K562 (cell line): ENCODE results near the gene IMMP2L. TPM values are rescaled to one million over a fixed set of nuclear protein-coding genes. Genes with fewer than 3 reads are reported as not detected.

Experiments
- ATAC-seq: fragments of 200-7000 bp; cut with Tn5 transposase; 3 replicates; pipeline ENCODE4 v1.9.1; 2020; ENCODE audit warnings: moderate library complexity
- BruUV-seq: library from RNA; stranded (reverse); fragments of 400-500 nt; replicated peaks from 2 replicates; lab custom pipeline; 2021; lab: Mats Ljungman, UMichigan
- CTCF ChIA-PET: fragments of 300-600 bp; formaldehyde crosslinking; extraction: SDS; loops from one replicate; lab custom pipeline; 2021; ENCODE audit warnings: low intra/inter-chr PET ratio; lab: Yijun Ruan, JAX
- POLR2A ChIA-PET: fragments of 300-600, 350-650 bp; sonication (Branson Sonifier 250); formaldehyde crosslinking; extraction: SDS; loops from one replicate; lab custom pipeline; 2021; ENCODE audit warnings: antibody characterized with exemption, inconsistent platforms; lab: Yijun Ruan, JAX
- DNase-seq, 4 experiments: peaks; one replicate each; pipeline versions ENCODE4 v3.0.0 to v3.0.0-alpha.2; 2011 to 2018; ENCODE audit warnings: low spot score in 3 of 4, mixed read lengths in 3 of 4; ENCODE audit errors: extremely low read depth in 1 of 4
- FAIRE-seq: peaks from 2 replicates; lab custom pipeline; 2011; peaks lifted over from hg19 to GRCh38; lab: Jason Lieb, UNC
- H2AFZ ChIP-seq: 2 replicates; pipeline ENCODE4 v1.6.0; 2011; ENCODE audit warnings: low read depth, low read length, control low read depth, inconsistent platforms
- H3K27ac ChIP-seq: fragments of 200-600 bp; 3 replicates; pipeline ENCODE4 v1.8.0; 2011; ENCODE audit warnings: low read depth, mild to moderate bottlenecking, control low read depth, inconsistent platforms, low read length, moderate library complexity, mixed read lengths; ENCODE audit errors: extremely low read depth
- H3K27me3 ChIP-seq, 2 experiments: fragments of 300-600 bp in 1 of 2; 2 replicates in 1 of 2; 3 replicates in 1 of 2; pipeline versions ENCODE4 v1.6.0 to v1.8.0; 2011; ENCODE audit warnings: inconsistent platforms in 2 of 2, low read length in 2 of 2, mild to moderate bottlenecking in 1 of 2, mixed read lengths in 1 of 2, moderate library complexity in 1 of 2; ENCODE audit not compliant: control insufficient read depth in 2 of 2, insufficient read depth in 2 of 2
- H3K36me3 ChIP-seq: fragments of 300-600 bp; 3 replicates; pipeline ENCODE4 v1.8.0; 2011; ENCODE audit warnings: mild to moderate bottlenecking, low read length, inconsistent platforms; ENCODE audit not compliant: control insufficient read depth, insufficient read depth
- H3K4me1 ChIP-seq, 2 experiments: fragments of 200-600 bp in 1 of 2; replicated peaks in 1 of 2; 2 replicates in 1 of 2; 3 replicates in 1 of 2; pipeline versions ENCODE4 v1.5.1 to v1.8.0; 2011; ENCODE audit warnings: inconsistent platforms in 2 of 2, low read length in 2 of 2, mild to moderate bottlenecking in 1 of 2, mixed read lengths in 1 of 2, moderate library complexity in 1 of 2; ENCODE audit not compliant: control insufficient read depth in 2 of 2, insufficient read depth in 2 of 2
- H3K4me2 ChIP-seq: 2 replicates; pipeline ENCODE4 v1.6.1; 2011; ENCODE audit warnings: low read length, control low read depth, inconsistent platforms, mixed read lengths; ENCODE audit not compliant: insufficient read depth
- H3K4me3 ChIP-seq: fragments of 200-600 bp; sonication (generic), shearing (Covaris generic); 2 replicates; pipeline ENCODE4 v1.5.1; 2016; ENCODE audit warnings: control low read depth, inconsistent platforms
- H3K79me2 ChIP-seq: fragments of 200-600 bp; 3 replicates; pipeline ENCODE4 v1.8.0; 2011; ENCODE audit warnings: low read length, inconsistent platforms; ENCODE audit not compliant: control insufficient read depth, insufficient read depth
- H3K9ac ChIP-seq, 2 experiments: 2 replicates each; pipeline versions ENCODE4 v1.6.0 to v1.6.1; 2011; ENCODE audit warnings: low read depth in 2 of 2, low read length in 2 of 2, control low read depth in 1 of 2, inconsistent platforms in 1 of 2, mild to moderate bottlenecking in 1 of 2, mixed read lengths in 1 of 2; ENCODE audit not compliant: insufficient read depth in 1 of 2
- H3K9me1 ChIP-seq: one replicate; pipeline ENCODE4 v1.6.0; 2011; ENCODE audit warnings: inconsistent platforms, mild to moderate bottlenecking, low read length, moderate library complexity; ENCODE audit not compliant: control insufficient read depth, insufficient read depth
- H3K9me3 ChIP-seq: replicated peaks from 2 replicates; pipeline ENCODE4 v1.5.1; 2011; ENCODE audit warnings: low read depth, low read length, inconsistent platforms; ENCODE audit not compliant: control insufficient read depth, insufficient read depth
- H4K20me1 ChIP-seq: replicated peaks from 2 replicates; pipeline ENCODE4 v1.6.1; 2011; ENCODE audit warnings: low read length, inconsistent platforms, mixed read lengths; ENCODE audit not compliant: control insufficient read depth, insufficient read depth
- DEAF1 ChIP-seq: fragments of 450-650 bp; formaldehyde crosslinking; IDR thresholded peaks from 2 replicates; pipeline ENCODE4 v1.4.0; 2020; ENCODE audit warnings: mild to moderate bottlenecking, moderate library complexity
- JUN ChIP-seq, 2 experiments: sonication (generic) in 1 of 2; formaldehyde crosslinking in 1 of 2; IDR thresholded peaks; 2 replicates each; pipeline versions ENCODE4 v1.6.1 to v1.8.0; 2012 to 2022; ENCODE audit warnings: borderline replicate concordance in 2 of 2, mild to moderate bottlenecking in 2 of 2, improper control_type of control experiment in 1 of 2, low read depth in 1 of 2, low read length in 1 of 2, missing genetic modification reagents in 1 of 2
- RREB1 ChIP-seq: fragments of 250-450 bp; sonication (Bioruptor Pico); IDR thresholded peaks from 2 replicates; pipeline ENCODE4 v1.4.0; 2020
- SMARCC2 ChIP-seq: fragments of 450-650 bp; IDR thresholded peaks from 2 replicates; pipeline ENCODE4 v1.6.1; 2017; ENCODE audit warnings: antibody characterized with exemption, moderate library complexity, mild to moderate bottlenecking, low read depth
- ZNF184 ChIP-seq: sonication (generic); formaldehyde crosslinking; IDR thresholded peaks from 2 replicates; pipeline ENCODE4 v1.5.0; 2020; ENCODE audit warnings: missing genetic modification reagents
- ZNF436 ChIP-seq: fragments of 250-450, 450-650 bp; sonication (Bioruptor Pico); formaldehyde crosslinking; IDR thresholded peaks from 2 replicates; pipeline ENCODE4 v1.7.0; 2020; ENCODE audit warnings: mild to moderate bottlenecking
- WGBS: fragments of 100-300 bp; shearing (Covaris generic); methylation state at CpG from one replicate; pipeline ENCODE4 v1.1.6; 2016; ENCODE audit warnings: low coverage, mixed read lengths; ENCODE audit not compliant: insufficient coverage; ENCODE audit errors: missing lambda C conversion rate; 5-methylcytosine and 5-hydroxymethylcytosine counted together
- in situ Hi-C: fragments of 300-500 bp; cut with MboI; formaldehyde crosslinking; loops from 4 replicates; pipeline ENCODE4 v1.15.0; 2018; ENCODE audit warnings: inconsistent platforms, mixed read lengths
- intact Hi-C: fragments of 100-400 bp; cut with micrococcal nuclease; formaldehyde crosslinking; loops from 2 replicates; pipeline ENCODE4 v1.14.2; 2022
- polyA plus RNA-seq, 8 experiments: library from polyadenylated mRNA; depleted of rRNA in 4 of 8; stranded (reverse) in 5 of 8; unstranded in 3 of 8; fragments of >200 nt; fragmentation: Nextera tagmentation in 2 of 8; fragmentation: Illumina TruSeq in 1 of 8; extraction: Ambion mirVana in 2 of 8; extraction: Trizol in 1 of 8; gene quantifications; 2 replicates each; pipeline versions ENCODE4 v1.2.1 to v1.2.3, GENCODE V29; 2011 to 2014; ENCODE audit warnings: inconsistent platforms in 1 of 8, missing spikeins in 1 of 8
- total RNA-seq, 7 experiments: library from RNA; depleted of rRNA in 6 of 7; stranded (reverse); fragments of >200 nt in 6 of 7; fragmentation: Illumina TruSeq in 2 of 7; extraction: Trizol in 2 of 7; gene quantifications; 2 replicates each; pipeline versions ENCODE4 v1.2.1 to v1.2.3, GENCODE V29; 2011 to 2021; ENCODE audit warnings: low replicate concordance in 1 of 7

The IMMP2L gene
- total and polyA plus RNA-seq, 9 of the 15 experiments (the other 6 are each of a cell fraction or from before 2014, with no cell fraction given), result 29.7 to 116 (median 53.0) TPM

GRCh38 chr7:110809832-110810231 is 752.5 kb downstream of the IMMP2L start:
- ATAC-seq, result no peak
- H3K36me3 ChIP-seq, result no peaks in the 10 kb centered on the region
- 6% methylated on average over 6 of the region's 6 CpGs for WGBS

More at GRCh38 chr7:110809832-110810231, 752.5 kb downstream of the IMMP2L start:
- Histone ChIP-seq H3K4me2 (no peak overlapping the region), H3K79me2 (no peaks in the 10 kb centered on the region), H3K27me3 (no peaks in the 10 kb centered on the region), H3K9me1 (no peaks in the 10 kb centered on the region), H3K4me1 (no peaks in the 10 kb centered on the region), H4K20me1 (no peaks in the 10 kb centered on the region), H2AFZ (no peak overlapping the region), H3K9ac (no peak overlapping the region), H3K27ac (no peak overlapping the region), H3K9me3 (no peaks in the 10 kb centered on the region), H3K4me3 (no peak overlapping the region)
- intact Hi-C loops, result no loop called here
- in situ Hi-C loops, result no loop called here
- DNase-seq (no peak), FAIRE-seq (no peak)
- POLR2A ChIA-PET, result no interaction called here
- CTCF ChIA-PET, result no interaction called here
- BruUV-seq, result no TSS peak
- no peak for TF ChIP-seq ZNF436 (CRISPR knock-in tag)
- no peak for TF ChIP-seq JUN (IDR thresholded peaks at IDR 0.05; ENCODE audit: borderline replicate concordance, low read depth, low read length)
- TF ChIP-seq JUN (CRISPR knock-in tag; IDR thresholded peaks at IDR 0.05; ENCODE audit: borderline replicate concordance), result no peak
- no peak for TF ChIP-seq DEAF1 (CRISPR knock-in tag)
- TF ChIP-seq SMARCC2, result no peak
- TF ChIP-seq ZNF184 (CRISPR knock-in tag), result no peak
- TF ChIP-seq RREB1 (CRISPR knock-in tag), result no peak
